PC-9 (cell line): ENCODE data around the gene TRIO. TPM values are rescaled to one million over a fixed set of nuclear protein-coding genes. Genes with fewer than 3 reads are reported as not detected.

Experiments used
- BruUV-seq: library from RNA; stranded (reverse); fragments of 400-500 nt; replicated peaks from 2 replicates; lab custom pipeline; 2021; lab: Mats Ljungman, UMichigan
- CTCF ChIA-PET: fragments of 300-600 bp; sonication (Branson Sonifier 250); formaldehyde crosslinking; loops from one replicate; lab custom pipeline; 2022; ENCODE audit warnings: antibody characterized with exemption; lab: Charles Lee
- POLR2A ChIA-PET: fragments of 300-600 bp; sonication (Branson Sonifier 250); formaldehyde crosslinking; loops from one replicate; lab custom pipeline; 2022; ENCODE audit warnings: antibody characterized with exemption; ENCODE audit not compliant: unreplicated experiment; lab: Charles Lee
- DNase-seq, 2 experiments: peaks; one replicate each; pipeline versions ENCODE4 v3.0.0 to v3.0.0-alpha.2; 2015 to 2022; ENCODE audit warnings: mixed read lengths in 1 of 2
- H2AFZ ChIP-seq: fragments of 200-600 bp; sonication (generic); 2 replicates; pipeline ENCODE4 v1.8.1; 2017; ENCODE audit warnings: antibody characterized with exemption
- H3F3A ChIP-seq: fragments of 200-600 bp; sonication (generic); 2 replicates; pipeline ENCODE4 v1.8.1; 2017; ENCODE audit warnings: antibody characterized with exemption, mild to moderate bottlenecking, low read depth; ENCODE audit not compliant: insufficient read depth
- H3K27ac ChIP-seq: fragments of 200-600 bp; sonication (generic); 2 replicates; pipeline ENCODE4 v1.6.1; 2016; ENCODE audit warnings: mixed run types
- H3K27me3 ChIP-seq: fragments of 200-600 bp; sonication (generic); 2 replicates; pipeline ENCODE4 v1.6.1; 2016; ENCODE audit warnings: low read depth, mixed run types; ENCODE audit not compliant: insufficient read depth
- H3K36me3 ChIP-seq: fragments of 200-600 bp; sonication (generic); 2 replicates; pipeline ENCODE4 v1.6.1; 2016; ENCODE audit warnings: low read depth, mixed run types
- H3K4me1 ChIP-seq: fragments of 200-600 bp; sonication (generic); replicated peaks from 2 replicates; pipeline ENCODE4 v1.6.1; 2016; ENCODE audit warnings: mixed run types; ENCODE audit not compliant: insufficient read depth
- H3K4me2 ChIP-seq: fragments of 200-600 bp; sonication (generic); 2 replicates; pipeline ENCODE4 v1.6.1; 2017; ENCODE audit warnings: mixed run types
- H3K4me3 ChIP-seq: fragments of 200-600 bp; sonication (generic); 2 replicates; pipeline ENCODE4 v1.6.1; 2016; ENCODE audit warnings: mixed run types
- H3K79me2 ChIP-seq: fragments of 200-600 bp; sonication (generic); 2 replicates; pipeline ENCODE4 v1.6.1; 2017; ENCODE audit warnings: low read depth, mixed run types
- H3K9me2 ChIP-seq: fragments of 200-600 bp; sonication (generic); 2 replicates; pipeline ENCODE4 v1.8.1; 2017; ENCODE audit warnings: mild to moderate bottlenecking; ENCODE audit not compliant: insufficient read depth
- H3K9me3 ChIP-seq: fragments of 200-600 bp; sonication (generic); 2 replicates; pipeline ENCODE4 v1.8.1; 2016; ENCODE audit warnings: low read depth; ENCODE audit not compliant: insufficient read depth
- H4K20me1 ChIP-seq: fragments of 200-600 bp; sonication (generic); 2 replicates; pipeline ENCODE4 v1.8.1; 2017; ENCODE audit not compliant: insufficient read depth
- EZH2 ChIP-seq: fragments of 200-600 bp; sonication (generic); IDR thresholded peaks from 2 replicates; pipeline ENCODE4 v1.8.0; 2017; ENCODE audit warnings: antibody characterized with exemption, low read depth
- intact Hi-C: fragments of 100-400 bp; cut with micrococcal nuclease; formaldehyde crosslinking; loops from one replicate; pipeline ENCODE4 v1.10.0; 2022; ENCODE audit not compliant: unreplicated experiment
- total RNA-seq: library from RNA; stranded (reverse); gene quantifications from 2 replicates; pipeline ENCODE4 v1.2.3, GENCODE V29; 2021
- TF ChIP-seq, protein P1 (sequence below): fragments of 200-600 bp; sonication (generic); conservative IDR thresholded peaks from 2 replicates; pipeline ENCODE4 v1.6.1; 2017; ENCODE audit warnings: mixed run types, antibody characterized with exemption, mild to moderate bottlenecking, moderate library complexity

TRIO gene
- total RNA-seq, 1 experiment from 2014 or later, result 596 TPM

DNA sequence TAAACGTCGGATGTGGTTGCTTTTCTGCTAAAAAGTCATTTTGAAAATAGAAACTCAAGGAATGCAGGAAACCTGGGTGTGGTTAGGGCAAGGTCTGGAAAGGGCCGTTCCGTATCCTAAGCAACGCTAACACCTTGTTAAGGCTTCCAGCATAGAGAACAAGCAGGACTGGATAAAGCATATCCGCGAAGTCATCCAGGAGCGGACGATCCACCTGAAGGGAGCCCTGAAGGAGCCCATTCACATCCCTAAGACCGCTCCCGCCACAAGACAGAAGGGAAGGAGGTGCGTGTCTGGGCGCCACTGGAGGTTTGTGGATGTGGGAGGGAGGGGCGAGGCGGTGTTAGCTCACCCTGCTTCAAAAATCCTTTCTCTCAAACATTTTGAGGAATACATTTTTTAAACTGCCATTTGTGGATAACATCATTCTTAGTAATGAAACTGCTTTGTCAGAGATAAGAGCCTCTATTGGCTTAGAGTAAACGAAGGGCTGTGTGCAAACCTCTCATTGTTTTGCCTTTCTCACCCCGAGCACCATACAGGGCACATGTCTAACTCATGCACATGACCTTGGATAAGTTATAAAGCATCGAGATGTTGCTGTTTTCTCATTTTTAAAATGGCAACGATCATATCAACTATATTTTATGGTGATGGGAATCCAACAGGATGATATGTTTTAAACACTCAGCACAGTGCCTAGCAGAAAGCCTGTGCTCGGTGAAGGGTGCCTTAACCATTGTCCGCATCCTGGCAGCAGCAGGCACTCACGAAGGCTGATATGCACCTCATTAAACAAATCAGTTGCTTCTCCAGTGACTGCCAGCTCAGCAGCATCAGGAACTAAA lies 262.8 kb downstream of the TRIO start:
- H3K36me3 ChIP-seq, result peaks cover 26% of the 10 kb centered on the region
- no TSS peak for BruUV-seq
- H4K20me1 ChIP-seq, result no peaks in the 10 kb centered on the region
- 0 out of 2 replicates have a peak, but pooled peaks cover 5% of the 10 kb centered on the region for H3K9me3 ChIP-seq
- H3K4me3 ChIP-seq, result no peak overlapping the region
- no peaks in the 10 kb centered on the region for H3F3A ChIP-seq
- H3K27me3 ChIP-seq, result no peaks in the 10 kb centered on the region
- ChIA-PET POLR2A (no interaction called here), CTCF (no interaction called here)
- H3K9me2 ChIP-seq, result no peaks in the 10 kb centered on the region
- no peak overlapping the region for H3K4me2 ChIP-seq
- H3K79me2 ChIP-seq, result peaks cover 6% of the 10 kb centered on the region; the same call in 1 of the 2 replicates
- no peak overlapping the region for H2AFZ ChIP-seq
- intact Hi-C loops, result loop anchor here (1.0 to 5.0 kb wide), 6 partner anchors 9 to 603 kb away; no protein-coding TSS in a partner anchor
- no peak overlapping the region for H3K27ac ChIP-seq
- peak in 1 of 2 experiments; percentile 80 for DNase-seq
- H3K4me1 ChIP-seq, result no peaks in the 10 kb centered on the region
- TF ChIP-seq EZH2, result no peak
- TF ChIP-seq, protein P1, sequence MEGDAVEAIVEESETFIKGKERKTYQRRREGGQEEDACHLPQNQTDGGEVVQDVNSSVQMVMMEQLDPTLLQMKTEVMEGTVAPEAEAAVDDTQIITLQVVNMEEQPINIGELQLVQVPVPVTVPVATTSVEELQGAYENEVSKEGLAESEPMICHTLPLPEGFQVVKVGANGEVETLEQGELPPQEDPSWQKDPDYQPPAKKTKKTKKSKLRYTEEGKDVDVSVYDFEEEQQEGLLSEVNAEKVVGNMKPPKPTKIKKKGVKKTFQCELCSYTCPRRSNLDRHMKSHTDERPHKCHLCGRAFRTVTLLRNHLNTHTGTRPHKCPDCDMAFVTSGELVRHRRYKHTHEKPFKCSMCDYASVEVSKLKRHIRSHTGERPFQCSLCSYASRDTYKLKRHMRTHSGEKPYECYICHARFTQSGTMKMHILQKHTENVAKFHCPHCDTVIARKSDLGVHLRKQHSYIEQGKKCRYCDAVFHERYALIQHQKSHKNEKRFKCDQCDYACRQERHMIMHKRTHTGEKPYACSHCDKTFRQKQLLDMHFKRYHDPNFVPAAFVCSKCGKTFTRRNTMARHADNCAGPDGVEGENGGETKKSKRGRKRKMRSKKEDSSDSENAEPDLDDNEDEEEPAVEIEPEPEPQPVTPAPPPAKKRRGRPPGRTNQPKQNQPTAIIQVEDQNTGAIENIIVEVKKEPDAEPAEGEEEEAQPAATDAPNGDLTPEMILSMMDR, result no peak

GRCh38 chr5:14406554-14406849 lies 263.4 kb downstream of the TRIO start:
- H3F3A ChIP-seq, result no peaks in the 10 kb centered on the region
- DNase-seq, result peak in 1 of 2 experiments; percentile 91
- H3K4me2 ChIP-seq, result no peak overlapping the region
- H3K4me3 ChIP-seq, result no peak overlapping the region
- TF ChIP-seq, protein P1, result no peak
- no peak for TF ChIP-seq EZH2
- CTCF ChIA-PET, result no interaction called here
- no peak overlapping the region for H3K27ac ChIP-seq
- H3K36me3 ChIP-seq, result peaks cover 25% of the 10 kb centered on the region
- H3K9me3 ChIP-seq, result 0 out of 2 replicates have a peak, but pooled peaks cover 5% of the 10 kb centered on the region
- no TSS peak for BruUV-seq
- peaks cover 6% of the 10 kb centered on the region; the same call in 1 of the 2 replicates for H3K79me2 ChIP-seq
- POLR2A ChIA-PET, result no interaction called here
- H3K4me1 ChIP-seq, result no peaks in the 10 kb centered on the region
- H4K20me1 ChIP-seq, result no peaks in the 10 kb centered on the region
- H3K27me3 ChIP-seq, result no peaks in the 10 kb centered on the region
- intact Hi-C loops, result loop anchor here (1.0 to 5.0 kb wide), 2 partner anchors 9 to 249 kb away; no protein-coding TSS in a partner anchor
- H3K9me2 ChIP-seq, result no peaks in the 10 kb centered on the region
- no peak overlapping the region for H2AFZ ChIP-seq

- Histone ChIP-seq H3K4me1 (no peaks in the 10 kb centered on the region), H4K20me1 (no peaks in the 10 kb centered on the region), H3F3A (no peaks in the 10 kb centered on the region), H3K4me2 (no peak overlapping the region), H3K36me3 (peaks cover 20% of the 10 kb centered on the region), H3K27ac (no peak overlapping the region), H3K9me3 (0 out of 2 replicates have a peak, but pooled peaks cover 4% of the 10 kb centered on the region), H3K9me2 (no peaks in the 10 kb centered on the region), H2AFZ (no peak overlapping the region), H3K27me3 (no peaks in the 10 kb centered on the region), H3K4me3 (no peak overlapping the region), H3K79me2 (peaks cover 6% of the 10 kb centered on the region; the same call in 1 of the 2 replicates)
- ChIA-PET CTCF (no interaction called here), POLR2A (no interaction called here)
- no peak for TF ChIP-seq EZH2
- TF ChIP-seq, protein P1, result no peak
- intact Hi-C loops, result loop anchor here (5.0 kb wide), 1 partner anchor 250 kb away; no protein-coding TSS in a partner anchor
- no peak for DNase-seq
- BruUV-seq, result TSS peak; percentile 14
These were observed 263.9 kb downstream of the TRIO start for GRCh38 chr5:14407051-14407450.
